DND-41 (cell line): ENCODE measurements around the gene CREBBP.

Experiments used
- EZH2 ChIP-seq: IDR thresholded peaks from 3 replicates; pipeline ENCODE4 v1.6.1; 2012; ENCODE audit warnings: borderline replicate concordance, low read depth, mild to moderate bottlenecking, moderate library complexity, low read length, inconsistent platforms; ENCODE audit not compliant: severe bottlenecking
- TF ChIP-seq, protein P1 (sequence below): IDR thresholded peaks from 2 replicates; pipeline ENCODE4 v1.5.1; 2012; ENCODE audit warnings: borderline replicate concordance, low read length, moderate library complexity, mild to moderate bottlenecking; ENCODE audit not compliant: poor library complexity, severe bottlenecking; ENCODE audit errors: extremely low read depth

DNA sequence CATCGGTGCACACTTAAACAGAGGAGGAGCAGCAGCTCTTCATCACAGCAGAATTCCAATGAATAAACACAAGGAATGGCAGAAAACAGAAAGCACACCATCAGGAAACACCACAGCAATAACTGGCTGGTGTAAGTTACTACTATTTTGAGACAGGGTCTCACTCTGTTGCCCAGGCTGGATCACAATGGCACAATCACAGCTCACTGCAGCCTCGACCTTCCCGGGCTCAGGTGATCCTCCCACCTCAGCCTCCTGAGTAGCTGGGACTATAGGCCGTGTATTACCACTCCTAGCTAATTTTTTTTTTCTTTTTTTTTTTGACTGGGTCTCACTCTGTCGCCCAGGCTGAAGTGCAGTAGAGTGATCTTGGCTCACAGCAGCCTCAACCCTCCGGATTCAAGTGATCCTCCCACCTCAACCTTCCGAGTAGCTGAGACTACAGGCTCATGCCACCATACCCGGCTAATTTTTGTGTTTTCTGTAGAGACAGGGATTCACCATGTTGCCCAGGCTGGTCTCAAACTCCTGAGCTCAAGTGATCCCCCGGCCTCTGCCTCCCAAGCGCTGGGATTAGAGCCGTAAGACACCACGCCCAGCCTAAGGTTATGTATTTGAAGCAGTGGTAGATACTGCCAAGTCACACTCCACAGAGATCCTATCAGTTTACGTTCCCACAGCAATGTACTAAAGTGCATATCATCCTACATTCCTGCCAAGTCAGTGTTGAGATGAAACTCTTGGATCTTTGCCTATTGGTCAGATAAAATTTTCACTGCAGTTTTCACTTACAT is 183.9 kb downstream of the CREBBP start:
- TF ChIP-seq, protein P1, sequence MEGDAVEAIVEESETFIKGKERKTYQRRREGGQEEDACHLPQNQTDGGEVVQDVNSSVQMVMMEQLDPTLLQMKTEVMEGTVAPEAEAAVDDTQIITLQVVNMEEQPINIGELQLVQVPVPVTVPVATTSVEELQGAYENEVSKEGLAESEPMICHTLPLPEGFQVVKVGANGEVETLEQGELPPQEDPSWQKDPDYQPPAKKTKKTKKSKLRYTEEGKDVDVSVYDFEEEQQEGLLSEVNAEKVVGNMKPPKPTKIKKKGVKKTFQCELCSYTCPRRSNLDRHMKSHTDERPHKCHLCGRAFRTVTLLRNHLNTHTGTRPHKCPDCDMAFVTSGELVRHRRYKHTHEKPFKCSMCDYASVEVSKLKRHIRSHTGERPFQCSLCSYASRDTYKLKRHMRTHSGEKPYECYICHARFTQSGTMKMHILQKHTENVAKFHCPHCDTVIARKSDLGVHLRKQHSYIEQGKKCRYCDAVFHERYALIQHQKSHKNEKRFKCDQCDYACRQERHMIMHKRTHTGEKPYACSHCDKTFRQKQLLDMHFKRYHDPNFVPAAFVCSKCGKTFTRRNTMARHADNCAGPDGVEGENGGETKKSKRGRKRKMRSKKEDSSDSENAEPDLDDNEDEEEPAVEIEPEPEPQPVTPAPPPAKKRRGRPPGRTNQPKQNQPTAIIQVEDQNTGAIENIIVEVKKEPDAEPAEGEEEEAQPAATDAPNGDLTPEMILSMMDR, result no peak
- no peak for TF ChIP-seq EZH2
